Subcutaneous adipose tissue (tissue), 4 donors: ENCODE data around the gene STK32B. TPM values are rescaled to one million over a fixed set of nuclear protein-coding genes. Genes with fewer than 3 reads are reported as not detected.

Experiments used
- total RNA-seq, 4 donors: library from RNA; depleted of rRNA; stranded (reverse); fragments of >200 nt; gene quantifications; one replicate each; pipeline ENCODE4 v1.1.0, GENCODE V29; 2016
- TF ChIP-seq, protein P1 (sequence below): fragments of 450-650 bp; IDR thresholded peaks from one replicate; pipeline ENCODE4 v1.5.1; 2016; ENCODE audit warnings: low read depth, mild to moderate bottlenecking, control low read depth, antibody characterized with exemption, moderate library complexity

STK32B gene
- total RNA-seq, 4 donors from 2014 or later: 1.3 to 3.2 (median 2.3) TPM

GRCh38 chr4:5012958-5013357 is 38.3 kb upstream of the STK32B start:
- TF ChIP-seq, protein P1, sequence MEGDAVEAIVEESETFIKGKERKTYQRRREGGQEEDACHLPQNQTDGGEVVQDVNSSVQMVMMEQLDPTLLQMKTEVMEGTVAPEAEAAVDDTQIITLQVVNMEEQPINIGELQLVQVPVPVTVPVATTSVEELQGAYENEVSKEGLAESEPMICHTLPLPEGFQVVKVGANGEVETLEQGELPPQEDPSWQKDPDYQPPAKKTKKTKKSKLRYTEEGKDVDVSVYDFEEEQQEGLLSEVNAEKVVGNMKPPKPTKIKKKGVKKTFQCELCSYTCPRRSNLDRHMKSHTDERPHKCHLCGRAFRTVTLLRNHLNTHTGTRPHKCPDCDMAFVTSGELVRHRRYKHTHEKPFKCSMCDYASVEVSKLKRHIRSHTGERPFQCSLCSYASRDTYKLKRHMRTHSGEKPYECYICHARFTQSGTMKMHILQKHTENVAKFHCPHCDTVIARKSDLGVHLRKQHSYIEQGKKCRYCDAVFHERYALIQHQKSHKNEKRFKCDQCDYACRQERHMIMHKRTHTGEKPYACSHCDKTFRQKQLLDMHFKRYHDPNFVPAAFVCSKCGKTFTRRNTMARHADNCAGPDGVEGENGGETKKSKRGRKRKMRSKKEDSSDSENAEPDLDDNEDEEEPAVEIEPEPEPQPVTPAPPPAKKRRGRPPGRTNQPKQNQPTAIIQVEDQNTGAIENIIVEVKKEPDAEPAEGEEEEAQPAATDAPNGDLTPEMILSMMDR: no peak

DNA sequence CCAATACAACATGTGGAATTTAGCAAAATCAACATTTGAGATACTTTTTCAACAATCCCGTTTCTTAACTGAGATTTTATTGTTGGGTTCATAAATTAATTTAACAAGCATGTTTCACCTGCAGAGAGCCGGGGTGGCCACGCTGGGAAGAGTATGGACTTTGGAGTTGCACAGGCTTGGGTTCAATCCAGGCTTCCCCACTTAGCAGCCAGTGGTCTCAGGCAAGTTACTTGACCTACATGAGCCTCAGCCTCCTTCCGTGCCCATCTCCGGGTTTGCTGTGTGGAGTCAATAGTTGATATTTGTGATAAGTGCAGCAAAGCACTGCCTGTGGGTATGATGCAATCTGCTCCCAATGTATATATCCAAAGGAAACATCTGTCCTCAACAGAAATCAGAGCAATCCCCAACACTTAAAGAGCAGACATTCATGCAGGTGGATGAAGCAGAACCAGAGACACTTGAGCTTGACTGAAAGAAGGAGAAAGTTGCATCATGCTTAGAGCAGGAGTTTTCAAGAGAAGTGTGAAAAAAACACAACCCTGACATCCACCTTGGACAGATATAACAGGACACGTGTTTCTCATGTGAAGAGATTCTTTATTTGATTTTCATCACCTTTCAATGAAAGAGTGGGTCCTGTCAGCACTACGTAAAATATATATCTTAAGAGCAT is 37.1 kb upstream of the STK32B start:
- TF ChIP-seq, protein P1: no peak

GRCh38 chr4:5018096-5018495 is 33.2 kb upstream of the STK32B start:
- TF ChIP-seq, protein P1: no peak

GRCh38 chr4:5018603-5019002 is 32.7 kb upstream of the STK32B start:
- TF ChIP-seq, protein P1: no peak

GRCh38 chr4:5019274-5019673 is 32.0 kb upstream of the STK32B start, which contains the start of gene CYTL1:
Gene CYTL1 (minus strand): TSS chr4:5019458. CDS start chr4:5019445, 13 bp downstream.
- TF ChIP-seq, protein P1: no peak

DNA sequence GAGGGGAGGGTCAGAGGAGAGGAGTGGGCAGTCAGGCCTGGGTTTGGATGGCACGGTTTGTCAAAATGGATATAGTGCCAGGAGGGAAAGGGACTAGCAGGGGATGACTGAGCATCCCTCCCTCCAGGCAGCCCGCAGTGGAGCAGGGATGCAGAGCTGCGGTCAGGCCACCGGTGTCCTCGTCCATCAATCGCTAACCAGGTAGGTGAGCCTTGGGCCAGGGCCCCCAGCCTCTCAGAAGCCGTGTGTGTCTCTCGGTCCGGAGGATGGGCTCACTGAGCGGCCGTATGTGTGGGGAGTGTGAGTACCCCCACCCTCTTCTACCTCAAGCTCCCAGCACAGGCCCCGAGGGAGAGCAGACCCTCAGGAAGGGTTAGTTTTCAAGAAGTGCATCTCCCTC is 31.5 kb upstream of the STK32B start:
- TF ChIP-seq, protein P1: no peak

DNA sequence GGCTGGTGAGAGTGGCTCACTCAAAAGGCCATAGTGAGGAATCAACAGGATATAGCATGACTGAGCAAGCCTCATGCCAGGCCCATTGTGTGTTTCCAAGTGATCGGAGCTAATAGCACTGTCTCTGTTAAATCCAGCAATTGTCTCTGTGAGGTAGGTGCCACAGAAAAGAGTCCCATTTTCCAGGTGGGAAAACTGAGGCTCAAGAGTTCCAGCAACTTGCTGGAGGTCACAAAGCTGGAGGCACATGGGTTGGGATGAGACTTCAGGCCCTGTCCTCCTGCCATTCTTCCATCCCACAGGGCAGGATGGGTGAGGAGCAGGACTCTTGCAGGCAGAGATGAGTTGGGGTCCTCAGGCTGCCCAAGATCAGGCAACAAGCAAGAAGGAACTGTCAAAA is 30.9 kb upstream of the STK32B start:
- TF ChIP-seq, protein P1: no peak
